ENCODE data around the gene TMEM98.

TMEM98 gene

GRCh38 chr17:32953045-32953444 is 25.1 kb downstream of the TMEM98 start:
- no peak for DNase-seq (ENCODE audit: low read depth)
- no peak overlapping the region for H3K4me3 ChIP-seq (ENCODE audit: low read depth, low read length)
- TF ChIP-seq, protein P1, sequence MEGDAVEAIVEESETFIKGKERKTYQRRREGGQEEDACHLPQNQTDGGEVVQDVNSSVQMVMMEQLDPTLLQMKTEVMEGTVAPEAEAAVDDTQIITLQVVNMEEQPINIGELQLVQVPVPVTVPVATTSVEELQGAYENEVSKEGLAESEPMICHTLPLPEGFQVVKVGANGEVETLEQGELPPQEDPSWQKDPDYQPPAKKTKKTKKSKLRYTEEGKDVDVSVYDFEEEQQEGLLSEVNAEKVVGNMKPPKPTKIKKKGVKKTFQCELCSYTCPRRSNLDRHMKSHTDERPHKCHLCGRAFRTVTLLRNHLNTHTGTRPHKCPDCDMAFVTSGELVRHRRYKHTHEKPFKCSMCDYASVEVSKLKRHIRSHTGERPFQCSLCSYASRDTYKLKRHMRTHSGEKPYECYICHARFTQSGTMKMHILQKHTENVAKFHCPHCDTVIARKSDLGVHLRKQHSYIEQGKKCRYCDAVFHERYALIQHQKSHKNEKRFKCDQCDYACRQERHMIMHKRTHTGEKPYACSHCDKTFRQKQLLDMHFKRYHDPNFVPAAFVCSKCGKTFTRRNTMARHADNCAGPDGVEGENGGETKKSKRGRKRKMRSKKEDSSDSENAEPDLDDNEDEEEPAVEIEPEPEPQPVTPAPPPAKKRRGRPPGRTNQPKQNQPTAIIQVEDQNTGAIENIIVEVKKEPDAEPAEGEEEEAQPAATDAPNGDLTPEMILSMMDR (conservative IDR thresholded peaks at IDR 0.05; ENCODE audit: low read depth, low read length), result no peak

DNA sequence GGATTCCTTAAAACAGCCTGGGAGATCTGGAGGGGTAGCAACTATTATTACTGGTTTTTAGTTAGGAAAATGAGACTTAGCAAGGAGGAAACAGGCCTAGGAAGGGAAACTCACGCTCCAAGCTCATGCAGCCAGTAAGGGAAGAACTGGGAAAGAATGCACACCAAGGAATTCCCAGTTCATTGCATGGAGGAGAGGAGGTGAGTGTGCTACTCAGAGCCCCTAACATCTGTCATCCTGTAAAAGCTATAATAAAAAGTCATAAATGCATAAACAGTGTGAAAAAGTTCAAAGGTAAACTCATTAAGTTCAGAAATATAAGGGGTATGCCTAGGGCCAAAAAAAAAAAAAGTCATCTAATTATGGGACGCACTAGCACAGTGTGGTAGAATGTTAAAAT is 25.9 kb downstream of the TMEM98 start:
- no peak overlapping the region for H3K4me3 ChIP-seq (ENCODE audit: low read depth, low read length)
- TF ChIP-seq, protein P1 (conservative IDR thresholded peaks at IDR 0.05; ENCODE audit: low read depth, low read length), result no peak
- no peak for DNase-seq (ENCODE audit: low read depth)

- no peak overlapping the region for H3K4me3 ChIP-seq (ENCODE audit: low read depth, low read length)
- TF ChIP-seq, protein P1 (conservative IDR thresholded peaks at IDR 0.05; ENCODE audit: low read depth, low read length), result no peak
- DNase-seq (ENCODE audit: low read depth), result no peak
Measured at GRCh38 chr17:32954477-32954876, 26.5 kb downstream of the TMEM98 start.

GRCh38 chr17:32955155-32955554 is 27.2 kb downstream of the TMEM98 start:
- TF ChIP-seq, protein P1 (conservative IDR thresholded peaks at IDR 0.05; ENCODE audit: low read depth, low read length), result no peak
- DNase-seq (ENCODE audit: low read depth), result no peak
- H3K4me3 ChIP-seq (ENCODE audit: low read depth, low read length), result no peak overlapping the region

GRCh38 chr17:32956240-32956970 is 28.5 kb downstream of the TMEM98 start:
- H3K4me3 ChIP-seq (ENCODE audit: low read depth, low read length), result no peak overlapping the region
- TF ChIP-seq, protein P1 (conservative IDR thresholded peaks at IDR 0.05; ENCODE audit: low read depth, low read length), result no peak
- DNase-seq (ENCODE audit: low read depth), result no peak

GRCh38 chr17:32958418-32958817 is 30.5 kb downstream of the TMEM98 start:
- DNase-seq (ENCODE audit: low read depth), result no peak
- no peak overlapping the region for H3K4me3 ChIP-seq (ENCODE audit: low read depth, low read length)
- TF ChIP-seq, protein P1 (conservative IDR thresholded peaks at IDR 0.05; ENCODE audit: low read depth, low read length), result no peak

DNA sequence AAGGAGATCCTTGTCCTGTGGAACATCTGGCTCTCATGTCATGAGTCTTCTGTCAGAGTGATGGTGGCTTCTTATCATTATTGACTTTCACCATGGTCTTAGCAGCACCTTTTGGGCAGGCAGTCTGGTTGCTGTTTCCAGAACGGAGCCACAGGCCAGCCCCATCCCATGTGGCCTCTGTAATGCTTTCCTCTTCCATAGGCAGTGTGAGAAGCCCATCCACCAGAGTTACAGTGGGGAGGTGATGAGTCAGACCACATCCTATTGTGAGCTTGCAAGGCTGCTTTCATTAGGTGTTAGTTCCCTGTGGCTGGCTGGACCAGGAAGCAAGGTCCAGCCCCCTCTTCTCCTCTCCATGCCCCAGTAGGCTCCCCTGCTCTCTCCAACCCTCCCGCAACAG is 32.9 kb downstream of the TMEM98 start:
- TF ChIP-seq, protein P1 (conservative IDR thresholded peaks at IDR 0.05; ENCODE audit: low read depth, low read length), result no peak
- H3K4me3 ChIP-seq (ENCODE audit: low read depth, low read length), result no peak overlapping the region
- DNase-seq (ENCODE audit: low read depth), result no peak

Data from choroid plexus epithelial cell (primary cell).